Endothelial cell of umbilical vein (primary cell): ENCODE measurements around the gene ANKEF1. TPM values are rescaled to one million over a fixed set of nuclear protein-coding genes. Genes with fewer than 3 reads are reported as not detected.

Experiments
- BruUV-seq: library from RNA; stranded (reverse); fragments of 400-500 nt; replicated peaks from 2 replicates; lab custom pipeline; 2021; lab: Mats Ljungman, UMichigan
- CTCF ChIA-PET: fragments of 300-600, 350-600 bp; sonication (Branson Sonifier 250); formaldehyde crosslinking; loops from one replicate; lab custom pipeline; 2021; ENCODE audit warnings: antibody characterized with exemption, inconsistent platforms; lab: Charles Lee
- POLR2A ChIA-PET: fragments of 300-600, 350-600 bp; sonication (Branson Sonifier 250); formaldehyde crosslinking; loops from one replicate; lab custom pipeline; 2021; ENCODE audit warnings: antibody characterized with exemption, inconsistent platforms; lab: Charles Lee
- DNase-seq: peaks from one replicate; pipeline ENCODE4 v3.0.0-alpha.2; 2011; ENCODE audit warnings: low read depth, low spot score
- FAIRE-seq: peaks from 2 replicates; lab custom pipeline; 2011; peaks lifted over from hg19 to GRCh38; lab: Jason Lieb, UNC
- H2AFZ ChIP-seq: 2 replicates; pipeline ENCODE4 v1.6.0; 2012; ENCODE audit warnings: low read depth, low read length, control low read depth, inconsistent platforms
- H3K27ac ChIP-seq: 2 replicates; pipeline ENCODE4 v1.5.1; 2011; ENCODE audit warnings: low read depth, mild to moderate bottlenecking, control low read depth, low read length, moderate library complexity; ENCODE audit not compliant: insufficient read depth
- H3K27me3 ChIP-seq, 2 experiments: 2 replicates each; pipeline versions ENCODE4 v1.6.0 to v1.6.1; 2011; ENCODE audit warnings: low read length in 2 of 2, mixed read lengths in 1 of 2; ENCODE audit not compliant: control insufficient read depth in 2 of 2, insufficient read depth in 2 of 2
- H3K36me3 ChIP-seq, 2 experiments: 2 replicates in 1 of 2; 3 replicates in 1 of 2; pipeline ENCODE4 v1.5.1; 2011; ENCODE audit warnings: low read length in 2 of 2, mild to moderate bottlenecking in 1 of 2, moderate library complexity in 1 of 2; ENCODE audit not compliant: control insufficient read depth in 2 of 2, insufficient read depth in 2 of 2; ENCODE audit errors: extremely low read depth in 1 of 2
- H3K4me1 ChIP-seq: 3 replicates; pipeline ENCODE4 v1.5.1; 2011; ENCODE audit warnings: mild to moderate bottlenecking, low read length; ENCODE audit not compliant: control insufficient read depth, insufficient read depth; ENCODE audit errors: extremely low read depth
- H3K4me2 ChIP-seq: 2 replicates; pipeline ENCODE4 v1.6.1; 2011; ENCODE audit warnings: low read length, control low read depth, mixed read lengths; ENCODE audit not compliant: insufficient read depth
- H3K4me3 ChIP-seq, 3 experiments: fragments of 200-600 bp in 1 of 3; sonication (generic), shearing (Covaris generic) in 1 of 3; replicated peaks in 1 of 3; 2 replicates each; pipeline ENCODE4 v1.5.1; 2011 to 2016; ENCODE audit warnings: control low read depth in 3 of 3, low read length in 3 of 3, mild to moderate bottlenecking in 2 of 3, inconsistent platforms in 1 of 3, low read depth in 1 of 3, moderate library complexity in 1 of 3; ENCODE audit not compliant: insufficient read depth in 1 of 3
- H3K79me2 ChIP-seq: 2 replicates; pipeline ENCODE4 v1.6.0; 2012; ENCODE audit warnings: low read length, inconsistent platforms; ENCODE audit not compliant: control insufficient read depth, insufficient read depth
- H3K9ac ChIP-seq: replicated peaks from 2 replicates; pipeline ENCODE3; 2011; ENCODE audit warnings: low read length, control low read depth; ENCODE audit not compliant: insufficient read depth; ENCODE audit errors: extremely low read depth
- H3K9me1 ChIP-seq: replicated peaks from 3 replicates; pipeline ENCODE4 v1.6.0; 2011; ENCODE audit warnings: mild to moderate bottlenecking, low read length; ENCODE audit not compliant: control insufficient read depth, insufficient read depth; ENCODE audit errors: extremely low read depth
- H3K9me3 ChIP-seq: replicated peaks from 2 replicates; pipeline ENCODE4 v1.5.1; 2012; ENCODE audit warnings: low read length, inconsistent platforms; ENCODE audit not compliant: control insufficient read depth, insufficient read depth
- H4K20me1 ChIP-seq: replicated peaks from 2 replicates; pipeline ENCODE3; 2011; ENCODE audit warnings: mild to moderate bottlenecking, low read length; ENCODE audit not compliant: control insufficient read depth, insufficient read depth; ENCODE audit errors: extremely low read depth
- EZH2 ChIP-seq: IDR thresholded peaks from 2 replicates; pipeline ENCODE4 v1.6.1; 2012; ENCODE audit warnings: borderline replicate concordance, low read depth, mild to moderate bottlenecking, moderate library complexity, low read length, inconsistent platforms; ENCODE audit not compliant: severe bottlenecking
- FOS ChIP-seq: IDR thresholded peaks from 2 replicates; pipeline ENCODE4 v1.6.1; 2011; ENCODE audit warnings: mild to moderate bottlenecking, low read length, moderate library complexity, borderline replicate concordance; ENCODE audit not compliant: insufficient read depth
- GATA2 ChIP-seq: IDR thresholded peaks from 2 replicates; pipeline ENCODE4 v1.7.0; 2011; ENCODE audit warnings: low read depth, mild to moderate bottlenecking, moderate library complexity, mixed read lengths, low read length; ENCODE audit not compliant: insufficient read length, insufficient read depth
- JUN ChIP-seq: IDR thresholded peaks from 2 replicates; pipeline ENCODE4 v1.6.1; 2011; ENCODE audit warnings: borderline replicate concordance, low read depth; ENCODE audit not compliant: insufficient read length, insufficient read depth
- MYC ChIP-seq: IDR thresholded peaks from one replicate; pipeline ENCODE4 v1.6.1; 2011; ENCODE audit warnings: mild to moderate bottlenecking, low read depth, low read length
- POLR2A ChIP-seq: IDR thresholded peaks from 2 replicates; pipeline ENCODE4 v1.6.1; 2012; ENCODE audit warnings: low read depth, mild to moderate bottlenecking, control low read depth, low read length
- POLR2AphosphoS5 ChIP-seq: IDR thresholded peaks from 2 replicates; pipeline ENCODE4 v1.6.1; 2012; ENCODE audit warnings: low read depth, mild to moderate bottlenecking, control low read depth, low read length, moderate library complexity; ENCODE audit not compliant: insufficient read depth
- dilution Hi-C: fragments of 300-500 bp; cut with MboI; formaldehyde crosslinking; loops from one replicate; pipeline ENCODE4 v1.15.0; 2019; ENCODE audit warnings: low sequenced_read_pairs; ENCODE audit not compliant: extremely low pct_ligation_motif_present
- intact Hi-C: fragments of 100-400 bp; cut with micrococcal nuclease; formaldehyde crosslinking; loops from one replicate; pipeline ENCODE4 v1.10.0; 2022
- polyA plus RNA-seq, 4 experiments: library from polyadenylated mRNA; depleted of rRNA in 3 of 4; stranded (reverse) in 3 of 4; unstranded in 1 of 4; fragments of >200 nt; gene quantifications; 2 replicates each; pipeline versions ENCODE4 v1.2.1 to v1.2.3, GENCODE V29; 2011 to 2012; ENCODE audit warnings: missing spikeins in 1 of 4
- total RNA-seq: library from RNA; stranded (reverse); gene quantifications from 2 replicates; pipeline ENCODE4 v1.2.3, GENCODE V29; 2021
- TF ChIP-seq, protein P1 (sequence below), 2 donors: IDR thresholded peaks; 1 replicate in 1 of 2; 2 replicates in 1 of 2; pipeline ENCODE4 v1.5.1; 2011; ENCODE audit warnings: low read length in 2 of 2, mild to moderate bottlenecking in 2 of 2, moderate library complexity in 2 of 2, control low read depth in 1 of 2, inconsistent platforms in 1 of 2, low read depth in 1 of 2; ENCODE audit not compliant: insufficient read depth in 1 of 2; ENCODE audit errors: extremely low read depth in 1 of 2
- TF ChIP-seq, protein P2 (sequence below): IDR thresholded peaks from 2 replicates; pipeline ENCODE4 v1.6.1; 2011; ENCODE audit not compliant: insufficient read depth, insufficient read length

ANKEF1 gene
- total and polyA plus RNA-seq, 2 donors (not counting 3 experiments of a cell fraction or from before 2014, with no cell fraction given) = 0.58 to 2.4 TPM

GRCh38 chr20:10006447-10007090 lies 28.2 kb upstream of the ANKEF1 start:
- dilution Hi-C loops (no loop called here), intact Hi-C loops (no loop called here)
- POLR2A ChIA-PET = no interaction called here
- no peaks in the 10 kb centered on the region for H4K20me1 ChIP-seq
- no peaks in the 10 kb centered on the region for H3K79me2 ChIP-seq
- no peaks in the 10 kb centered on the region for H3K9me1 ChIP-seq
- no peak overlapping the region for H3K27ac ChIP-seq
- DNase-seq = no peak
- H3K4me3 ChIP-seq = no peak overlapping the region
- CTCF ChIA-PET = interaction anchor here (0.6 to 1.5 kb wide), 3 partner anchors 10 to 30 kb away, joined by 3 to 4 read pairs (median 3); no protein-coding TSS in a partner anchor
- no peaks in the 10 kb centered on the region for H3K27me3 ChIP-seq
- H2AFZ ChIP-seq = no peak overlapping the region
- no peaks in the 10 kb centered on the region for H3K4me1 ChIP-seq
- no peak for FAIRE-seq
- no TSS peak for BruUV-seq
- H3K4me2 ChIP-seq = no peak overlapping the region
- no peak overlapping the region for H3K9ac ChIP-seq
- no peak for TF ChIP-seq POLR2AphosphoS5
- no peak for TF ChIP-seq JUN
- no peak for TF ChIP-seq GATA2
- TF ChIP-seq, protein P1, sequence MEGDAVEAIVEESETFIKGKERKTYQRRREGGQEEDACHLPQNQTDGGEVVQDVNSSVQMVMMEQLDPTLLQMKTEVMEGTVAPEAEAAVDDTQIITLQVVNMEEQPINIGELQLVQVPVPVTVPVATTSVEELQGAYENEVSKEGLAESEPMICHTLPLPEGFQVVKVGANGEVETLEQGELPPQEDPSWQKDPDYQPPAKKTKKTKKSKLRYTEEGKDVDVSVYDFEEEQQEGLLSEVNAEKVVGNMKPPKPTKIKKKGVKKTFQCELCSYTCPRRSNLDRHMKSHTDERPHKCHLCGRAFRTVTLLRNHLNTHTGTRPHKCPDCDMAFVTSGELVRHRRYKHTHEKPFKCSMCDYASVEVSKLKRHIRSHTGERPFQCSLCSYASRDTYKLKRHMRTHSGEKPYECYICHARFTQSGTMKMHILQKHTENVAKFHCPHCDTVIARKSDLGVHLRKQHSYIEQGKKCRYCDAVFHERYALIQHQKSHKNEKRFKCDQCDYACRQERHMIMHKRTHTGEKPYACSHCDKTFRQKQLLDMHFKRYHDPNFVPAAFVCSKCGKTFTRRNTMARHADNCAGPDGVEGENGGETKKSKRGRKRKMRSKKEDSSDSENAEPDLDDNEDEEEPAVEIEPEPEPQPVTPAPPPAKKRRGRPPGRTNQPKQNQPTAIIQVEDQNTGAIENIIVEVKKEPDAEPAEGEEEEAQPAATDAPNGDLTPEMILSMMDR (IDR thresholded peaks at IDR 0.05; ENCODE audit: extremely low read depth in 1 of 2, insufficient read depth in 1 of 2, low read depth in 1 of 2, low read length in 2 of 2) = no peak
- TF ChIP-seq EZH2 = no peak
- TF ChIP-seq POLR2A = no peak
- TF ChIP-seq, protein P2, sequence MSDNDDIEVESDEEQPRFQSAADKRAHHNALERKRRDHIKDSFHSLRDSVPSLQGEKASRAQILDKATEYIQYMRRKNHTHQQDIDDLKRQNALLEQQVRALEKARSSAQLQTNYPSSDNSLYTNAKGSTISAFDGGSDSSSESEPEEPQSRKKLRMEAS = no peak
- no peak for TF ChIP-seq FOS
- no peak for TF ChIP-seq MYC
- no peaks in the 10 kb centered on the region for H3K9me3 ChIP-seq
- H3K36me3 ChIP-seq = no peaks in the 10 kb centered on the region
